Camera-type eye (tissue), 1 donor: ENCODE measurements around the gene LFNG. TPM values are rescaled to one million over a fixed set of nuclear protein-coding genes. Genes with fewer than 3 reads are reported as not detected.

Experiments used
- total RNA-seq: library from RNA; depleted of rRNA; stranded (reverse); fragments of >200 nt; gene quantifications from one replicate; pipeline ENCODE4 v1.2.3, GENCODE V29; 2014

Gene LFNG
- total RNA-seq = 42.2 TPM

GRCh38 chr7:2519119-2519930, at the start of gene LFNG:
Gene LFNG (plus strand): TSS chr7:2519774. CDS start chr7:2519862, 88 bp downstream.

GRCh38 chr7:2476298-2476697, 43.3 kb upstream of the LFNG start, which contains the start of gene GRIFIN:
Gene GRIFIN (minus strand): TSS chr7:2476398. CDS start chr7:2476383, 15 bp downstream.

DNA sequence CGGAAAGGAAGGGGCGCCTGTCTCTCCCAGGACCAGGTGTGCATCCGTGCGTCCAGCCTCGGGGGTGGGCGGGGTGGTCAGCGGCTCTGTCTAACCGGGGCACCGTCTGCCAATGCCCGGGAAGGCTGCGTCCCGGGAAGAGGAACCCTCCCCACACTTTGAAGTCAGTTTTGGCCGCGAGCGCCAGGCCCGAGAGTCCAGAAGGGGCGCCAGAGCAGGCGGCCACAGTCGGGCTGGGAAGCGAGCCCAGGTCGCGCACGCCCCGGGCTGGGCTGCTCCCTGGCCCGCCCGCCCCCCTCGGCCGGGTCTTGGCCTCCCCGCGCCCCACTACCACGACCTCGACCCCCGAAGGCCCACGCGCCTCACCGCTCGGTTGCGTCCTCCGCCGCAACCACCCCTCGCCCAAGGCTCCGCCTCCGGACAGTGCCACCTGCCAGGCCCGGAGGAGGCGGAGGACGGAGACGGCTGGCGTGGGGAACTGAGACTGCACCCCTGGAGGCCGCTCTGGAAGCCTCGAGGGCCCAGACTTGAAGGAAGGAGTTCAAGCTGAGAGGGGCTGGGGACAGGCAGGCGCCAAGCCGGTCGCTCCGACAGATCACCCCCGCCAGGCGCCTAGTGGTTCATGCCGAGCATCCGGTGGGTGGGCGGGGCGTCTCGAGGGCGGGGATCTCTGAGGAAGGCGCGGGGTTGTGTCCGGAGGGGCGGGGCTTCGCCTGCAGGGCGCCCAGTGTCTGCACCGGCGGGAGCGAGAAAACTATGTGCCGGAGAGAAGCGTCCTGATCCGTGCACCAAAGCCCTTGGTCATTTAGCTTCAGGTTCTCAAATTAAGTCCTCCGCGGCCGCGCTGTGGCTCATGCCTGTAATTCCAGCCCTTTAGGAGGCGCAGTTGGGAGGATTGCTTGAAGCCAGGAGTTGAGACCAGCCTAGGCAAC, 35.8 kb downstream of the LFNG start, which contains the start of gene BRAT1:
Gene BRAT1 (minus strand): TSS at position 404 of the 932 bp plus-strand sequence. CDS start 1,093 bp downstream, outside the sequence.

GRCh38 chr7:2558629-2559282, 39.2 kb downstream of the LFNG start, which contains the start of gene IQCE:
Gene IQCE (plus strand): TSS chr7:2558979. CDS start chr7:2559182, 203 bp downstream.

Other genes starting within 250 kb of the LFNG start
- gene SNX8, start 205.3 kb upstream of the LFNG start, total RNA-seq = 31.0 TPM
- gene EIF3B, start 164.9 kb upstream of the LFNG start, total RNA-seq = 116 TPM
- gene CHST12, start 116.2 kb upstream of the LFNG start, total RNA-seq = 16.9 TPM
- not detected for gene GRIFIN, start 43.4 kb upstream of the LFNG start, total RNA-seq
- gene BRAT1, start 35.8 kb downstream of the LFNG start, total RNA-seq = 41.8 TPM
- 22.2 TPM for gene IQCE, start 39.2 kb downstream of the LFNG start, total RNA-seq
- gene TTYH3, start 112.2 kb downstream of the LFNG start, total RNA-seq = 87.3 TPM
- 0.11 TPM for gene AMZ1, start 168.4 kb downstream of the LFNG start, total RNA-seq